Measurements from ENCODE around the gene KIR2DL1. TPM values are rescaled to one million over a fixed set of nuclear protein-coding genes. Genes with fewer than 3 reads are reported as not detected.
"Not testable (repeated sequence)": the region's sequence is repeated elsewhere in the genome, so short reads cannot be mapped to it uniquely, and the experiment has no call there.

KIR2DL1 gene
- total RNA-seq: 0.58 TPM
- long read RNA-seq: 0 reads

DNA sequence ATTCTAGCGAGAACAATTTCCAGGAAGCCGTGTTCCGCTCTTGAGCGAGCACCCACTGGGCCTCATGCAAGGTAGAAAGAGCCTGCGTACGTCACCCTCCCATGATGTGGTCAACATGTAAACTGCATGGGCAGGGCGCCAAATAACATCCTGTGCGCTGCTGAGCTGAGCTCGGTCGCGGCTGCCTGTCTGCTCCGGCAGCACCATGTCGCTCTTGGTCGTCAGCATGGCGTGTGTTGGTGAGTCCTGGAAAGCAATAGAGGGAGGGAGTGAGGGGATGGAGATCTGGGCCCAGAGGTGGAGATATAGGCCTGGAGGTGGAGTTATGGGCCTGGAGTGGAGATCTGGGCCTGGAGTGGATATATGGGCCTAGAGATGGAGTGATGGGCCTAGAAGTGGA lies at the start of gene KIR2DL1:
KIR2DL1 (plus strand) TSS at position 148 of the 400 bp plus-strand sequence; CDS start at position 206, 58 bp downstream.
- ATAC-seq; H3K4me3 ChIP-seq; H3K4me1 ChIP-seq; DNase-seq; H3K27ac ChIP-seq; H3K27me3 ChIP-seq; H3K9me3 ChIP-seq; intact Hi-C loops (cut with DNase I); H3K36me3 ChIP-seq: not testable (repeated sequence)

DNA sequence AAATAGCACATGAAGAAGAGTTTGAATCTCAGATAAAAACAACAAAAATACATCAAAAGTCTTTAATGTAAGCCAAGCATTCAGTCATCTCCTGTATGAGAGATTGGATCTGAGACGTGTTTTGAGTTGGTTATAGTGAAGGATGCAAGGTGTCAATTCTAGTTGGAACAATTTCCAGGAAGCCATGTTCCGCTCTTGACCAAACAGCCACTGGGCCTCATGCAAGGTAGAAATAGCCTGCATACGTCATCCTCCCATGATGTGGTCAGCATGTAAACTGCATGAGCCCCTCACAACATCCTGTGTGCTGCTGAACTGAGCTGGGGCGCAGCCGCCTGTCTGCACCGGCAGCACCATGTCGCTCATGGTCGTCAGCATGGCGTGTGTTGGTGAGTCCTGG lies 45.5 kb upstream of the KIR2DL1 start, which contains the start of gene KIR3DL3:
KIR3DL3 (plus strand) TSS at position 301 of the 400 bp plus-strand sequence; CDS start at position 356, 55 bp downstream.
- Histone ChIP-seq H3K4me3 (no peak within 1 kb of the TSS), H3K9me3 (peaks cover 11% of the 10 kb centered on the region), H3K27me3 (no peaks in the 10 kb centered on the region), H3K36me3 (no peaks in the 10 kb centered on the region), H3K4me1 (no peaks in the 10 kb centered on the region), H3K27ac (no peak within 1 kb of the TSS)
- TF ChIP-seq, protein P1, sequence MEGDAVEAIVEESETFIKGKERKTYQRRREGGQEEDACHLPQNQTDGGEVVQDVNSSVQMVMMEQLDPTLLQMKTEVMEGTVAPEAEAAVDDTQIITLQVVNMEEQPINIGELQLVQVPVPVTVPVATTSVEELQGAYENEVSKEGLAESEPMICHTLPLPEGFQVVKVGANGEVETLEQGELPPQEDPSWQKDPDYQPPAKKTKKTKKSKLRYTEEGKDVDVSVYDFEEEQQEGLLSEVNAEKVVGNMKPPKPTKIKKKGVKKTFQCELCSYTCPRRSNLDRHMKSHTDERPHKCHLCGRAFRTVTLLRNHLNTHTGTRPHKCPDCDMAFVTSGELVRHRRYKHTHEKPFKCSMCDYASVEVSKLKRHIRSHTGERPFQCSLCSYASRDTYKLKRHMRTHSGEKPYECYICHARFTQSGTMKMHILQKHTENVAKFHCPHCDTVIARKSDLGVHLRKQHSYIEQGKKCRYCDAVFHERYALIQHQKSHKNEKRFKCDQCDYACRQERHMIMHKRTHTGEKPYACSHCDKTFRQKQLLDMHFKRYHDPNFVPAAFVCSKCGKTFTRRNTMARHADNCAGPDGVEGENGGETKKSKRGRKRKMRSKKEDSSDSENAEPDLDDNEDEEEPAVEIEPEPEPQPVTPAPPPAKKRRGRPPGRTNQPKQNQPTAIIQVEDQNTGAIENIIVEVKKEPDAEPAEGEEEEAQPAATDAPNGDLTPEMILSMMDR (IDR thresholded peaks at IDR 0.05): no peak
- intact Hi-C loops (cut with DNase I): no loop called here
- no peak for DNase-seq
- no peak for ATAC-seq

GRCh38 chr19:54724644-54725043 lies 44.9 kb upstream of the KIR2DL1 start:
- H3K27ac ChIP-seq: no peak overlapping the region
- ATAC-seq: no peak
- TF ChIP-seq, protein P1 (IDR thresholded peaks at IDR 0.05): no peak
- no peak overlapping the region for H3K4me3 ChIP-seq
- no peaks in the 10 kb centered on the region for H3K36me3 ChIP-seq
- H3K9me3 ChIP-seq: peaks cover 11% of the 10 kb centered on the region
- H3K4me1 ChIP-seq: no peaks in the 10 kb centered on the region
- no peak for DNase-seq
- H3K27me3 ChIP-seq: no peaks in the 10 kb centered on the region
- intact Hi-C loops (cut with DNase I): no loop called here

DNA sequence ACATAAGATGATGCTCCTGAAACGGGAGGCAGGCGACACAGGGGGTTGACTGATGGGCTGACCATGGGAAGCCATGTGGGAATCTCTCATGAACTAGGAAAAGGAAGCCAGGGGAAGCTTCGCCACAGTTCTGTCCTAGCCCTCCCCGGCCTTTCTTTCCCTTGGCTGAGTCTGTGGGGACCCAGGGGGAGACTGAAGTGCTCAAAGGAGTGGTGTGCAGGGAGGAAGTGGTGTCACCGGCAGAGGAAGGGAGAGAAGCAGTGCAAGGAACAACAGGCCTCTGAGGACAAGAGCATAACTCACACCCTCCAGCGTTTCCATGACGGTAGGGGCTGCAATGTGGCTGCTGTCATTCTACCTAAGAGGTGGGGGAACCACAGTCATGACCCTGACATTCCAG lies 44.3 kb upstream of the KIR2DL1 start:
- intact Hi-C loops (cut with DNase I): no loop called here
- DNase-seq: no peak
- Histone ChIP-seq H3K36me3 (no peaks in the 10 kb centered on the region), H3K4me3 (no peak overlapping the region), H3K4me1 (no peaks in the 10 kb centered on the region), H3K9me3 (peaks cover 11% of the 10 kb centered on the region), H3K27ac (no peak overlapping the region), H3K27me3 (no peaks in the 10 kb centered on the region)
- TF ChIP-seq, protein P1 (IDR thresholded peaks at IDR 0.05): no peak
- no peak for ATAC-seq

DNA sequence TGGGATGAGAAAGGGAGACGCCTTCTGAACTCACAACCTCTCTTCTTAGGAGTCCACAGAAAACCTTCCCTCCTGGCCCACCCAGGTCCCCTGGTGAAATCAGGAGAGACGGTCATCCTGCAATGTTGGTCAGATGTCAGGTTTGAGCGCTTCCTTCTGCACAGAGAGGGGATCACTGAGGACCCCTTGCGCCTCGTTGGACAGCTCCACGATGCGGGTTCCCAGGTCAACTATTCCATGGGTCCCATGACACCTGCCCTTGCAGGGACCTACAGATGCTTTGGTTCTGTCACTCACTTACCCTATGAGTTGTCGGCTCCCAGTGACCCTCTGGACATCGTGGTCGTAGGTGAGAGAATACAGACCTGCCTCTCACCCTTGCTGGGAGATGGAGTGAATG lies 42.0 kb upstream of the KIR2DL1 start:
- Histone ChIP-seq H3K27me3 (no peaks in the 10 kb centered on the region), H3K9me3 (no peaks in the 10 kb centered on the region), H3K36me3 (no peaks in the 10 kb centered on the region), H3K4me3 (no peak overlapping the region), H3K27ac (no peak overlapping the region), H3K4me1 (no peaks in the 10 kb centered on the region)
- ATAC-seq (no peak), DNase-seq (no peak)
- intact Hi-C loops (cut with DNase I): no loop called here
- TF ChIP-seq, protein P1 (IDR thresholded peaks at IDR 0.05): no peak

DNA sequence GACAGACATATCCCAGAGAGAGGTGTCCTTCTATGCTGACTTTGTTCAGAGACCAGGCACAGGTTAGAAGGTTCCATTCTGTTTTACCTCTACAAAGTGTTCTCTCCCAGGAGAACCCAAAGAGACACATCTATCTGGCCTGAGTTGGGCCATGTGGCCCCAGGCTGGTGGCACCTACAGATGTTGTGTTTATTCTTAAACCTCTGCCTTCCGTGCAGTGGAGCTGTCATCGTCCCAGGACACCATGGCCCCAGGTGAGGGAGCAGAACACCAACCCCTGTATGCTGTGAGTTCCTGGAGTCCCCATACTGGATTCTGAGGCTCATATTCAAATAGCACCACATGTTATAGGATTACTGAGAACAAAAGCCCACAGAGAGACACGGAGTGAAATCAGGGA lies 41.4 kb upstream of the KIR2DL1 start:
- TF ChIP-seq, protein P1 (IDR thresholded peaks at IDR 0.05): no peak
- H3K27ac ChIP-seq: no peak overlapping the region
- intact Hi-C loops (cut with DNase I): no loop called here
- ATAC-seq: no peak
- no peak overlapping the region for H3K4me3 ChIP-seq
- H3K36me3 ChIP-seq: no peaks in the 10 kb centered on the region
- no peak for DNase-seq
- no peaks in the 10 kb centered on the region for H3K27me3 ChIP-seq
- H3K9me3 ChIP-seq: no peaks in the 10 kb centered on the region
- no peaks in the 10 kb centered on the region for H3K4me1 ChIP-seq

All from upper lobe of right lung (tissue), 1 donor.